NOMO-1 treated with DMSO at 0.1 percent for 48 hours (cell line): ENCODE measurements around the gene NR4A1.

Experiments used
- DNase-seq: peaks from one replicate; lab custom pipeline; 2025; ENCODE audit not compliant: unreplicated experiment; lab: John Stamatoyannopoulos, UW

Gene NR4A1

GRCh38 chr12:52057638-52058576 is 6.7 kb downstream of the NR4A1 start:
- no peak for DNase-seq

DNA sequence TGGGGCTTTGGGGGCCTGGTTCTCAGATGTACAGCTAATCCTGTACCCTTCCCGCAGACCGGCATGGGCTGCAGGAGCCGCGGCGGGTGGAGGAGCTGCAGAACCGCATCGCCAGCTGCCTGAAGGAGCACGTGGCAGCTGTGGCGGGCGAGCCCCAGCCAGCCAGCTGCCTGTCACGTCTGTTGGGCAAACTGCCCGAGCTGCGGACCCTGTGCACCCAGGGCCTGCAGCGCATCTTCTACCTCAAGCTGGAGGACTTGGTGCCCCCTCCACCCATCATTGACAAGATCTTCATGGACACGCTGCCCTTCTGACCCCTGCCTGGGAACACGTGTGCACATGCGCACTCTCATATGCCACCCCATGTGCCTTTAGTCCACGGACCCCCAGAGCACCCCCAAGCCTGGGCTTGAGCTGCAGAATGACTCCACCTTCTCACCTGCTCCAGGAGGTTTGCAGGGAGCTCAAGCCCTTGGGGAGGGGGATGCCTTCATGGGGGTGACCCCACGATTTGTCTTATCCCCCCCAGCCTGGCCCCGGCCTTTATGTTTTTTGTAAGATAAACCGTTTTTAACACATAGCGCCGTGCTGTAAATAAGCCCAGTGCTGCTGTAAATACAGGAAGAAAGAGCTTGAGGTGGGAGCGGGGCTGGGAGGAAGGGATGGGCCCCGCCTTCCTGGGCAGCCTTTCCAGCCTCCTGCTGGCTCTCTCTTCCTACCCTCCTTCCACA is 7.6 kb downstream of the NR4A1 start:
- DNase-seq, result no peak

DNA sequence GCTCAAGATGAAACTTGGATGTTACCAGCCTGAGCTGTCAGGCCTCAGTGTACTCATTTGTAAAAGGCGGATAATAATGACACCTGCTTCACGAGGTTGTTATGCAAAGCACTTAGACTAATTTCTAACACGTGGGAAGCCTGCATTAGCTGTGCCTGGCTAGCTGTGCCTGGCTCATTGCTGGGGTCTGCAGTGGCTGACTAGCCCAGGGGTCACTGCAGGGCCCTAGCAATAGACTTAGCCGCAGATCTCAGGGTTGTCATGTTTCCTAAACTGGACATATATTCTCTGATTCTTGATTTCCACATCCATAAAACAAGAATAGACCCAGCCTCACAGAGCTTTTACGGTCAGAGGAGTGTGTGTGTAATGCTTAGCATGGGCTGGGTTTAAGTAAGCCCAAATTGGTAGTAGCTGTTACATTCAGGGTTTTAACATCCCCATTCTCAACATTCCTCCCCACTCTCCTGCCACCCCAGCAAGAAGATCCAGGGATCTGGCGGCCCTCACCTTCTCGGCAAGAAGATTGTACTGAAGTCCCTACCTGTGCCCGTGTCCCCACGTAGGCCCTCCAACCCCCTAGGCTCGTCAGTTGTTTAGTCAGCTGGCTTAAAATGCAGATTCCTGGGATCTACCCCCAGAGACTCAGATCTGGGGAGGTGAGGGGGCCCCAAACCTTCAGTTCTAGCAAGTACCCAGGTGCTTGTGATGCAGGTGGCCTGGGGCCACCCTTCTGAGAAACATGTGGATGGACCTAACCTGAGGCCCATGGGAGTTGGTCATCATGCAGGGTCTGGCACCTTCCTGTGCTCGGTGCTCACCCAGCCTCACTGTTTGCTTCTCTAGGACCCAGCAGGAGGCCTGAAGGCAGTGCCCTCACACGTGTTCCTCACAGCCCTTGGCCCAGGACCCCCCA is 8.6 kb downstream of the NR4A1 start:
- DNase-seq, result no peak

- DNase-seq, result no peak
Measured at GRCh38 chr12:52060498-52061177, 9.4 kb downstream of the NR4A1 start.

GRCh38 chr12:52061470-52062166 is 10.4 kb downstream of the NR4A1 start:
- DNase-seq, result no peak

DNA sequence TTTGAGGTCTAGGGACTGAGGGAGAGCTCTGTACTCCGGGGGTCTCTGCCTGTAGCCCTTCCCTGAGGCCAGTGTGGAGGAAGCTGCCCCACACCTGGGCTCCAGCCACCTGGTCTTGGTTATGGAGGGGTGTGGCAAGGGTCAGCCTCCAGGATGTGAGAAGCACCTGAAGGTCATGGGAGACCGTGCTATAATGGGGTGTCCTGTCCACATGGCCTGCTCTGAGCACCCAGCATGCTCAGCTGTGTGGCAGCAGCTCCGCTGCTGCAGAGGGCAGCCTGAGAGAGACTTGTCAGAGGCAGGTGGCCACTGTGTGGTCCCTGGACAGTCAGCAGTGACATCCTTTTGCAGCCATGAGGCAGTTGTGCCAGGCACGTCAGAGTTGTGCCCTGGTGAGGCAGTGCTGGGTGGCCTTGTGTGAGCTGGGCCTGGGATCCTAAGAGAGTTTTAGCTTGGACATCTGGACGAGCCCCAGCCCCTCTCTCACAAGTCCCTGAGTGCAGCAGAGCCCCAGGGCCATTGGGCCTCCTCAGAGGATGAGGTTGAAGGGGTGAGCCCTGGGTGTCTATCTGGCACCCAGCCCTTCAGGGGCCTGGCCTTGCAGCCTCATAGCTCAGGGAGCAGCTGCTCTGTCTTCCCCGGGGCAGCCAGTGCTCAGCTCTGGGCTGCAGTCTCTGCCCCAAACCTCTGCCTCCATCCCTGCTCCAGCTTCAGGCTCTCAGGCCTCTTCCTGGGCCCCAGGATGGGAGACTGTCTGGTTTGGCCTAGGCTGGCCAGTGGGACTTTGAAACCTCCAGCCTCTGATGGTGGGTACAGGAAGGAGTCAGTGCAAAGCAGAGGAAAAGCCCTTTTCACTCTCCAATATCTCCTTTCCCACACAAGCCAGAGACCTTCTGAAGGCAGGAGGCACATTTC is 11.2 kb downstream of the NR4A1 start:
- no peak for DNase-seq

DNA sequence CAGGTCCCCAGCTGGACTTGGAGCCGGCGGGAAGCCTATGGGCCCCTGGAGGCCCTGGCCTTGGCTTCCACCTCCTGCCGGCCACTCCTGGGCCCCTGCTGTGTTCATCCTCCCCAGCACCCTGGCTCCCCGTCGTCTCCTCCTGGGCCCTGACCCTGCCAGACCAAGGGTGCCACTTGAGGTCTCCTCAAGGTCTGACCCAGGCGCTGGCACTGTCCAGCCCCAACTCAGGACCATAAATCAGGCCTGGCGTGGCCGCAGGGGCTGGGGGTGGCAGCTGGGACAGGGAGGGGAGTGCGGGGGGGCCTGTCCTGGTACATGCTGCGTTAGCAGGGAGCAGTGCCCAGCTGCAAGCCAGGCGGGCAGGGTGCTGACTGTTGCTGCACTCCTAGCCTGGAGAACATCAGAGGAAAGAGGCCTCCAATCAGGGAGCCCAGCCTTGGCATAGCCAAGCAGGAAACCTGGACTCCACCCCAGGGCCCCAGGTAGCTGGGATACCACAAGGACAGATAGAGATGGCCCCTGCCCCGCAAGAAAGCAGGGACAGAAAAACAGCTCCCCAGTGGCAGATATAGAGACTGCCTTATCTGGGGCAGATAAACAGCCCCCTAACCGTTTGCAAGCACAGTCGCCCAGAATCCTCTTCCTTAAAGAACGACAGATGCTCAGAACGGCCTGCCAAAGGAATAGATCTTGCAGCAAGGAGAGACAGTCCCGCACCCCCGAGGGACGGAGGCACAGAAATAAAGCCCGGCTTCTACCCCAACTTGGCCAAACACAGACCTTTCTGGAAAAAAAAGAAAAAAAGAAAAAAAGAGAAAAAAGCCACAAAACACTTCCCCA is 12.1 kb downstream of the NR4A1 start:
- DNase-seq, result no peak

DNA sequence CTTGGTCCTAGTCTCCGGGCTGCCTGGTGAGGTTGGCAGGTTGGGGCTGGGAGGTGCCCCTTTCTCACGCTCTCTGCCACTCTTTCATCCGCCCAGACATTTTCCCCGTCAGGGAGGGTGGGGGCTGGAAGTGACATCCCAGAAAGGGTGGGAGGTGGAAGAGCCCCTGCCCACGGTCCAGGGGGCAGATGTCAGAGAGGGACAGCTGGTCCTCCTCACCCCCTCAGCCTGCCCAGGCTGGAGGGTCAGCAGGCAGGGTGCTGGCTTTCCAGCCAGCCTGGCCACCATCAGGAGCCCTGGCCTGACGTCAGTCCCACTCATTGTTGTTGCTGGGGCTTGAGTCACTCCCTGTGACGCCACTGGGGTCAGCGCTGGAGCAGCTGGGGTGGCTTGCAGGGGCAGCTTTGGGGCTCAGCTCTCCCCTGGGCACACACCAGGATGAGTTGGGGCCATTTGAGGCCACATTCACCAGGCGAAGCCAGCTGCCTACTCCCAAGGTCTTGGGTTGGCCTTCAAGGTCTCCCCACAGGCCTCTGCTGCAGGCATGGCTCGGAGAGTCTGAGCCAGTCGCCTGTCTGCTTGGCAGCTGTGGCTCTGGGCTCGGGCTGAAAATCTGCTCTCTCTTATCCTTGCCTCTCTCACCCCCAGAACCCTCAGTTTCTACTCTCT is 12.9 kb downstream of the NR4A1 start:
- no peak for DNase-seq

DNA sequence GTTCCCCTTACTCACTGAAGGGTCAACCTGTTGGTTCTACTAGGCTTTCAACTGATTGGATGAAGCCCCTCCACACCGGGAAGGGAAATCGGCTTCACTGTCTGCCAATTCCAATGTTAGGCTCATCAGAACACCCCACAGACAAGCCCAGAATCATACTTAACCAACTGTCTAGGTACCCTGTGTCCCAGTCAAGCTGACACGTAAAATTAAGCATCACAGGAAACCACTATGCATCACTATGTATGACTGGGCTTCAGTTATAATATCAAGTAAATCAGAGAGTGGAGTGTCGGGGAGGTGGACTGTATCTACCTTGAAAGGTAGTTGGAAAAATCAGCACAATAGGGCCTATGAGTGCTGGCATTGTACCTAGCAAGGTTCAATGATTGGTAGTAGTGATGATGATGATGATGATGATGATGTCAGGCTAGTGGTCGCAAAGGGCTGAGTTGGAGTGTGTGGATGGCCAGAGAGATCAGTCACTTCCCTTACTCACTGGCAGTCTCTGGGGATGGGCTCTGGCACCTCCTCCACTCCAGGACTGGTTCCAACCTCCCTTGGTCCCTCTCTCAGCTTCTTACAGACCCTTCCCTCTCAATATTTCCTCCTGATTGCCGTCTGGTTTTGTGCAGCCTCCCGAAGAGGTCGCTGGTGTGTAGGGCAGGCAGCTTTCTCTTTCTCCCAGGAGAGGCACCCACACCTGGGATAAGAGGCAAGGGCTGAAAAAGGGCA is 15.3 kb downstream of the NR4A1 start:
- no peak for DNase-seq

GRCh38 chr12:52067081-52067374 is 15.8 kb downstream of the NR4A1 start:
- no peak for DNase-seq

DNA sequence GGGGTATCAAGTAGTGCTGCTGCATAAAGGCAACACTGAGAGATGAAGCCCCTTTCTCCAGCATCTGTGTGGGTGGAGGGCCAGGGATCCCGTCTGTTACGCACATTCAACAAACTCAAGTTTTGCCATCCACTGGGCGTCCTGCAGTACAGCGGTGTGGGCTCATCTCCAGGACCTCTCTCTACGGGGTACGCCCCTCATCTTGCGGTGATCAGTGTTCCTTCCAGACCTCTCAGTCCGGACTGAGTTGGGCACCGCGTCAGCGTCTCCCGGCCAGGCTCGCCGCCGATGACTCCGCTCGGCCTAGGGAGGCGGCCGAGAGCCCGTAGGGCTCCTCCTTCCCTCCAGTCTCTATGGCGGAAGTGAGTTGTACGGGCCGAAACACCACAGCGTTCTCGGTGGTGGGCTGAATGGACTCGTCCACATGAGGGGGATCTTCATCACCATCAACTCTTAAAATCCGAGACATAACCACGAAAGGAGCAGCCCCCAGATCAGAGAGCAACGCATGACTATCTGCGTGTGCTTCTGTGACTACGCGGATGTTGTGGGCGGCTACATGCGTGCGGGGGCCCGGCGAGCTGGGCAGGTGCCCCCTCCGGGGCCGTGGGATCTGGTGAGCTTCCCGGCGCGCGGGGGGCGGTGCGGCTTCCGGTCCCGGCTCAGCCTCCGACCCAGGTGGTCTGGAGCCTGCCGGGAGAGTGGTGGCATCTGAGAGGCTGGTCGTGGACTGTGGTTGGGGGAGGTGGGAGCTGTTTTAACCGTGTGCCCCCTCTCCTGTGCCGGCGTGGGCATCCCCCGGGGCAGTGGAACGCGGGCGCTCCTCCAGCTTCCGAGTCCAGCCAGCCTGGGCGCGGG is 18.3 kb downstream of the NR4A1 start, which contains the start of gene ATG101:
TSS of gene ATG101 (plus strand) at position 652 of the 858 bp plus-strand sequence. CDS start 3,673 bp downstream, outside the sequence.
- peak; percentile 93 for DNase-seq

DNA sequence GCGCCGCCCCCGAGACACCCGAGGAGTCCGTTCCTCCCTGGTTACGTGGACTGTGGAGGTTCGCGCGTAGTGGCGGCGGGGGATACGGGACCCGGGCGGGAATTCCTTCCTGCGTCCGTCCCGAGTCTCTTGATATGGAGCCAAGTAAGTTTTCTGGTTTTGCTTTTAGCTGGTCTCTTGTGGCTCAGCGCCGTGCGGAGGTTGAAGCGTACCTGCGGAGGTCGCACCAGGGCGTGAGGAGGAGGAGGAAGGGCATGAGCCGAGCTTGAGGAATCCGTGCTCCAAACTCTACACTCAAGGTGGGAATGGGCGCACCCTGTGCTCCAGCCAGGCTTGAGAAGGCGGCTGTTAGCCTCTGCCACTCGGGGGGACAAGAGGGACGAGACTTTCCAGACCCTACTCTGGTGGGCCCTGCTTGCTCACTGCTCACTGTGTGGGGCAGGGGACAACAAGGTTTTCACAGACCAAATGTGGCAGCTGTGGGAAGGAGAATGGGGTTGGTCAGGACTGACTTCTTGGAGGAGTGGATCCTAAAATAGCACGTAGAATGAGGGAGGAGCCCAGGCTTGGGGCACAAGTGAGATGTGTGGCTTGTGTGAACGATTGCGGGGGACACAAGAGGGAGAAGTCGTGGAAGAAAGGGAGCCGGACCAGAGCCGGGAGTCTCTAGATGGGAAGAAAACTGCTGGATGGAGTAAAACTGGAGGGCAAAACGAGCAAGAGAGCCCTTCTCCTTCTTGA is 19.1 kb downstream of the NR4A1 start:
- no peak for DNase-seq

DNA sequence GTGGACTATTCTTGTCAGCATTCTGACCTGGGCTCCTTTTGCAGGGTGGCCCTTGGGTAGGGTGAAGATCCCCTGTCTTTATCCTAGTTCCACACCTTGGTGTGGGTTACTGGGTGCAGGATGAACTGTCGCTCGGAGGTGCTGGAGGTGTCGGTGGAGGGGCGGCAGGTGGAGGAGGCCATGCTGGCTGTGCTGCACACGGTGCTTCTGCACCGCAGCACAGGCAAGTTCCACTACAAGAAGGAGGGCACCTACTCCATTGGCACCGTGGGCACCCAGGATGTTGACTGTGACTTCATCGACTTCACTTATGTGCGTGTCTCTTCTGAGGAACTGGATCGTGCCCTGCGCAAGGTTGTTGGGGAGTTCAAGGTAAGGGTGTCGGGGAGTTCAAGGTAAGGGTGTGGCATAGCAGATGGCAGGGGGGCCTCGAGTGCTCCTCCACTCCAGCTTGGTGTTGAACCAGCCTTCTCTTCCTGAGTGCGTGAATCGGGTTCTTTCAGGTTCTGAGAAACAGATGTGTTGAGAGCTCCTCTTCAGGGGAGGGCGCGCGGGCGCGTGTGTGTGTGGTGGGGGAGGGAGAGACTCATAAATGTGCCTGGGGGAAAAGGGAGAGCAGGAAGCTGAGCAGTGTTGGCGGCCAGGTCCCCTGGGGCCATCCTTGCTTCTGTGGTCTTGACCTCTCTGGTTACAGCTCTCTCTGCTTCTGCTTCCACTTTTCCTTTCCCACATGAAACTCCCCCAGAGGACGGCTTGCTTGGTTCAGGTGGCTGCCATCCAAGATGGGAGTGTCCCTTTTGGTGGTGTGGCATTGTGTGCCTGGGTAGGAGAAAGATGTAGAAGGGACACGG is 22.5 kb downstream of the NR4A1 start:
- DNase-seq, result no peak

DNA sequence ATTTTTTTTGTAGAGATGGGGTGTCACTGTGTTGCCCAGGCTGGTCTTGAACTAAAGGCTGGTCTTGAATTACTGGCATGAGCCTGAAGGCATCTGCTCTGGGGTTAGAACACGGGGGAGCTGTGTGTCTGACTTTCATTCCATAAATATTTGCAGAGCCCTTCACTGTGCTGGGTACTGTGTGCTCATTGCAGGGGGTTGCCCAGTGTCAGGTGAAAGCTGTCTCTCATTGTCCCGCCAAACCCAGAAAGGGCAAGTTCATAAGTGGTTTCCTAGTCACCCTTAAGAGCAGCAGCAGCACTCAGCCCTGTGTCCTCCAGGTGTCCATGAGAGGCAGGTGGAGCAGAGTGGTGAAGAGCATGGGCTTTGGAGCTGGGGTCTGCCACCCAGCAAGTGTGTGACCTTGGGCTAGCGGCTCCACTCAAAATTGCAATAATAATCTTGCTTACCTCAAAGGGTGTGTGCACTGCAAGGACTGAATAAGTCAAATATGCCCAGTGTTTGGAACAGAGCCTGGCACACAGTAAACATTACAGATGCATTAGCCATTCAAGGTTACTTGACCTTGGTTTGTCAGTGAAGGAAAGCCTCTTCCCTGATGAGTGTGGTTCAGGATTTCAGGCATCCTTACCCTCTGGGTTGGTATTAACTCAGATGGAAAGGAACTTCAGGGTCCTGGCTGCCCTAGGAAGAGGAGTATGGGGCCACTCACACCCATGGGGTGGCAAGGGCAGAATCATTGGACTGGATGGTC is 23.9 kb downstream of the NR4A1 start:
- DNase-seq, result no peak
